ENCODE measurements around the gene FCMR. TPM values are rescaled to one million over a fixed set of nuclear protein-coding genes. Genes with fewer than 3 reads are reported as not detected.

FCMR gene
- total and polyA plus RNA-seq, 9 of the 15 experiments (the other 6 are each of a cell fraction or from before 2014, with no cell fraction given), result 0.11 to 0.82 (median 0.20) TPM; not detected in 5

DNA sequence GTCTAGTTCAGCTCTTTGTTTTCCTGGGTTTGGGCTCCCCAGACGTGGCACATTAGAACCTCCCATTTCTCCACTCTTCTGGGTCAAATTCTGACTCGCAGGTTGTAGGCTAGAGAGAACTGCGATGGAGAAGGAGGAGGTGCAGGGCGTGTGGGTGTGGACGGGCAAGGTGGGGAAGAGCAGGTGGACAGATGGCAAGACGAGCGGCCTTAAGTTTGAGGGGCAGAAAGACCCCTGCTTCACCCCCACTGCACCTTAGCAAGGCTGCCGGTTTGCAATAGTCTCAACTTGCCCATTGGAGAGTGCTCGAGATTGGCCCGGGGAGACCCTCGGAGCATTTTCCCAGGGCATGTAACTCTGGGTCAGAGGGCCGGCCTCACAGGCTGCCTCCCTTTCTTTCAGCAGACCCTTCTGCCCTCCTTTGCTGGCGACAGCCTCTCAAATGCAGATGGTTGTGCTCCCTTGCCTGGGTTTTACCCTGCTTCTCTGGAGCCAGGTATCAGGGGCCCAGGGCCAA lies 22.8 kb downstream of the FCMR start:
- H3K4me2 ChIP-seq (ENCODE audit: insufficient read depth, low read length), result no peak overlapping the region
- no peaks in the 10 kb centered on the region for H4K20me1 ChIP-seq (replicated peaks; ENCODE audit: control insufficient read depth, insufficient read depth, low read length)
- TF ChIP-seq MCM3 (IDR thresholded peaks at IDR 0.05), result no peak
- no peak for TF ChIP-seq CBX2 (IDR thresholded peaks at IDR 0.05; ENCODE audit: insufficient read depth, low read length, poor library complexity, severe bottlenecking)
- TF ChIP-seq HMGN3 (IDR thresholded peaks at IDR 0.05; ENCODE audit: borderline replicate concordance, extremely low read depth, insufficient read length, low read depth, low read length), result no peak
- no peak for TF ChIP-seq ZNF717 (CRISPR knock-in tag; IDR thresholded peaks at IDR 0.05)
- intact Hi-C loops (cut with micrococcal nuclease) (no loop called here), in situ Hi-C loops (cut with MboI) (no loop called here)
- POLR2A ChIA-PET, result interaction anchor here (0.8 kb wide), 1 partner anchor 164 kb away, joined by 4 read pairs; no protein-coding TSS in a partner anchor
- no peaks in the 10 kb centered on the region; a peak in 1 of 5 replicates for H3K4me1 ChIP-seq (replicated peaks in 1 of 2; ENCODE audit: control insufficient read depth in 2 of 2, insufficient read depth in 2 of 2, low read length in 2 of 2)
- H3K9me1 ChIP-seq (ENCODE audit: control insufficient read depth, insufficient read depth, low read length), result no peaks in the 10 kb centered on the region
- no peaks in the 10 kb centered on the region for H3K36me3 ChIP-seq (ENCODE audit: control insufficient read depth, insufficient read depth, low read length)
- DNase-seq (ENCODE audit: extremely low read depth in 1 of 4, low spot score in 3 of 4), result no peak
- CTCF ChIA-PET (ENCODE audit: low intra/inter-chr PET ratio), result no interaction called here
- no peak overlapping the region for H3K4me3 ChIP-seq
- H3K27me3 ChIP-seq (ENCODE audit: control insufficient read depth in 2 of 2, insufficient read depth in 2 of 2, low read length in 2 of 2), result peaks cover 36 to 70% of the 10 kb centered on the region in 2 experiments
- H3K27ac ChIP-seq (ENCODE audit: extremely low read depth, low read depth, low read length), result no peak overlapping the region
- H3K79me2 ChIP-seq (ENCODE audit: control insufficient read depth, insufficient read depth, low read length), result no peaks in the 10 kb centered on the region
- H3K9ac ChIP-seq (ENCODE audit: insufficient read depth in 1 of 2, low read depth in 2 of 2, low read length in 2 of 2), result no peak overlapping the region
- FAIRE-seq, result no peak
- no peak overlapping the region for H2AFZ ChIP-seq (ENCODE audit: low read depth, low read length)
- H3K9me3 ChIP-seq (replicated peaks; ENCODE audit: control insufficient read depth, insufficient read depth, low read depth, low read length), result no peaks in the 10 kb centered on the region
- no TSS peak for BruUV-seq (replicated peaks)
- ATAC-seq, result no peak
- WGBS (ENCODE audit: insufficient coverage, low coverage, missing lambda C conversion rate), result 1% methylated on average over 13 of the region's 13 CpGs

DNA sequence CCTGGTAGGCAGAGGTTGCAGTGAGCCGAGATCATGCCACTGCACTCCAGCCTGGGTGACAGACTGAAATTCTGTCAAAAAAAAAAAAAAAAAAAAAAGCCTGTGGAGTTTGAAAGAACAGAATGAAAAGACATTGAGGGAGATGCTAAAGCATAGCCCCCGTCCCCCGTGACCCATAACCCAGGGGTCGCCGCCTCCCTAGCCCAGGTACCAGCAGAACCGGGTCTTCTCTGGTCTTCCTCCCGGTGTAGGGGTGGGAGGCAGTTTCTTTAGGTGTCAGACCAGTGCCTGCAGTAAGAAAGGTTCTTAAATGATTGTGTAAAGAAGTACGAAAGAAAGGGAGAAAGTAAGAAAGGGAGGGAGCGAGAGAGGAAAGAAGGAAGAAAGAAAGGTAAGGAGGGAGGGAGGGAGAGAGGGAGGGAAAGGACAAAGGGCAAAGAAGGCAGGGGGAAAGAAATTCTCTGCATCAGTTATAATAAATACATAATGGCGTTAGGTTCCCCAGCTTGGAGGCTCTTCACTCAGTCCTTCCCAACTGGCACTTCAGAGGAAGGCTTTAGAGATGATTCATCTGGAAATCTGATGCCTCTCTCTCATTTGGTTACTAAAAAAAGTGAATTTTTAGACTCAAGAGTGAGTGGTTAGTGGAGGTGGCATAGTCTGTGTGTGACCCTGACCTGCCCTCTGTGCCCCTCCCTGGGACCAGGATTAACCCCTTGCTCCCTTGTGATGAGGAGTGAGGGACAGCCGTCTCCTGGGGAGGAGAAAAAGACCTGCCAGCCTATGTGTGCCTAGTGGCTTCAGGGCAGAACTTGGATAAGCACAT lies 23.4 kb downstream of the FCMR start:
- H3K9ac ChIP-seq (ENCODE audit: insufficient read depth in 1 of 2, low read depth in 2 of 2, low read length in 2 of 2), result no peak overlapping the region
- no peak for FAIRE-seq
- ChIA-PET POLR2A (interaction anchor here (0.6 to 0.7 kb wide), 2 partner anchors 8 to 30 kb away, joined by 3 read pairs; no protein-coding TSS in a partner anchor), CTCF (ENCODE audit: low intra/inter-chr PET ratio) (no interaction called here)
- in situ Hi-C loops (cut with MboI) (no loop called here), intact Hi-C loops (cut with micrococcal nuclease) (no loop called here)
- H3K27ac ChIP-seq (ENCODE audit: extremely low read depth, low read depth, low read length), result no peak overlapping the region
- no peaks in the 10 kb centered on the region for H3K9me3 ChIP-seq (replicated peaks; ENCODE audit: control insufficient read depth, insufficient read depth, low read depth, low read length)
- no peaks in the 10 kb centered on the region for H3K79me2 ChIP-seq (ENCODE audit: control insufficient read depth, insufficient read depth, low read length)
- no peaks in the 10 kb centered on the region for H3K9me1 ChIP-seq (ENCODE audit: control insufficient read depth, insufficient read depth, low read length)
- H3K4me2 ChIP-seq (ENCODE audit: insufficient read depth, low read length), result no peak overlapping the region
- H3K4me1 ChIP-seq (replicated peaks in 1 of 2; ENCODE audit: control insufficient read depth in 2 of 2, insufficient read depth in 2 of 2, low read length in 2 of 2), result no peaks in the 10 kb centered on the region; a peak in 1 of 5 replicates
- BruUV-seq (replicated peaks), result no TSS peak
- no peak for ATAC-seq
- no peaks in the 10 kb centered on the region for H4K20me1 ChIP-seq (replicated peaks; ENCODE audit: control insufficient read depth, insufficient read depth, low read length)
- H2AFZ ChIP-seq (ENCODE audit: low read depth, low read length), result no peak overlapping the region
- WGBS (ENCODE audit: insufficient coverage, low coverage, missing lambda C conversion rate), result 3% methylated on average over 10 of the region's 11 CpGs
- H3K4me3 ChIP-seq, result no peak overlapping the region
- peaks cover 36 to 70% of the 10 kb centered on the region in 2 experiments for H3K27me3 ChIP-seq (ENCODE audit: control insufficient read depth in 2 of 2, insufficient read depth in 2 of 2, low read length in 2 of 2)
- DNase-seq (ENCODE audit: extremely low read depth in 1 of 4, low spot score in 3 of 4), result no peak
- H3K36me3 ChIP-seq (ENCODE audit: control insufficient read depth, insufficient read depth, low read length), result no peaks in the 10 kb centered on the region
- TF ChIP-seq MTA2 (IDR thresholded peaks at IDR 0.05; ENCODE audit: low read depth) (no peak), RFX1 (IDR thresholded peaks at IDR 0.05) (no peak), NUFIP1 (IDR thresholded peaks at IDR 0.05; ENCODE audit: partially characterized antibody) (no peak), KDM1A (IDR thresholded peaks at IDR 0.05) (no peak), ZNF174 (CRISPR knock-in tag; IDR thresholded peaks at IDR 0.05) (no peak), PRMT5 (CRISPR knock-in tag; IDR thresholded peaks at IDR 0.05) (no peak)

Measured in K562 (cell line).